ENCODE data around the gene SPTB.

The SPTB gene

DNA sequence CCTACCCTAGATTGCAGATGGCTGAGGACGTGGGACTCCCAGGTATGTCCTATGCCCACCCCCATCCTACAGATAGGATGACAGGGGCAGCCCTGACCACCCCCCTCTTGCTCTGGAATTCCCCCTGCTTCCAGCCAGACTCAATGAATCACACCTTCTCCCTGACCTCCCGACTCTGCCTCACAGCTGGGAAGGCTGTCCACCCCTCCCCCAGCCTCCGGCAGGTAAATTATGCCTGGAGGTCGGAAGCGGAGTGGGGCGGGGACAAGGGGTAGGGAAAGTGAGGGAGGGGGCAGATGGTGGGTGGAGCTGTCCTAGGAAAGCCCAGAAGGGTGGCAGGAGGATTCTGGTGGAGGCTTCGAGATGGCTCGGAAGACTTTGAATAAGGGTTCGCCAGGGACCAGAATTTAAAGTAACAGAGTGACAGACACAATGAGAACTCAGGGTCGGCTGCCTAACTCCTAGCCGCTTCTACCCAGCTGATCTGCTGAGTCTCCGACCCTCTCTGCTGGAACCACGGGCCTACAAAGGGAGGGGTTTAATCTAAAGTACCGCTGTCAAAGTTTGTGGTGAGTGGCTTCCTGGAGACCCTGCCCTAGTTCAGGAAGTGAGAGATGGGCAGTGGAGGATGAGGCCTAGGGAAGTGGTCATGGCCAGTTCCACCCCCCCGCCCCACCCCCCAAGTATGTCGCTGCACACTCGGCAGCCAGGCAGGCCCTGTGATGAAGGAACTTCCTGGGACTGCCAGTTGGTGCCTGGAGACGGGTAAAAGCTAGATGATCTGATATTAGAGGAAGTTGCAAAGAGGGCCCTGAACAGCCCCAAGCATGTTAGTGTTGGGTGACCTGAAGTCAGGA, 171.3 kb downstream of the SPTB start:
- no peak for DNase-seq (ENCODE audit: low spot score)

DNA sequence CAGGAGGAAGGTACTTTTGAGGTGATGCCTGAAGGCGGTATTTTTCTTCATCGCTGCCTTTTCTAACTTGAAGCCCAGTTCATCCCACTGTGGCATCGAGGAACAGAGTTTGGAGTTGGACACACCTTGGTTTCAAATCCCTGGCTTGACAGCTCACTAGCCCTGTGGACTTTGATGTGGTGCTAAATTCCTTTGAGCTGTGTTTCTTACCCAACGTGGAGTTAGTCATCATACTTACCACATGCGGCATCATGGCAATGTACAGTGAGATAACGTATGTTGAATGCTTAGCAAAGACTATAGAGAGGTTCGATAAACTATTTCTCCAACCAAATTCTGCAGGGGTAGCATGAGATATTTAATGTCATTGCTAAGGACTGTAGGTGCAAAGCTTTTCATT, 172.0 kb downstream of the SPTB start:
- peak; percentile 74 for DNase-seq (ENCODE audit: low spot score)

DNA sequence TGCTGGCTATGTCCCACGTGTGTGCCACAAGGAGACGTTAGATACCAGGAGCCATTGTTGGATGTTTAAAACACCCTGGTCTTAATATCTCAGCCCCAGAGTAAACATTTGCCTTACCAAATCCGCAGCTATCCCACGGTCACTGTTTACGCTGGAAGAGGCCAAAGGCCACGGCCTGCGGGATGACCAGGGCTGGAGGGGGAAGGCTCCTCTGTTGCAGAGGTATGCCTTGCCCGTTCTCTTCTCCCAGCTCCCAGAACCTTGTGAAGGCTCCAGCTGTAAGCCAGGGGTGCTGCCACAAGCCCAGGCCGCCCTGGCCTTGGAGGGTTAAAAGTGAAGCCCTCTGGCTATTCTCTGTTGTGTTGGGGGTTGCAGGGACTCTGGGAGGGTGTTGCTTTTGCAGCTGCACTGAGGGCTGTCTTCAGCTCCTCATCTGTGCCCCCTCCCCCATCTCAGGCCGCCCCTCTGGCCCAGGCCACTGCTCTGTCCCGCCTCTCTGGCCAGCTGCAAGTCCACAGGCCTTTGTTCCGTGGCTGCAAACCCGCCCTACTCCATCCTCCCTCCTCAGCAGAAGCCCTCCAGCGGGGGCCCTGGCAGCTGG, 173.0 kb downstream of the SPTB start:
- no peak for DNase-seq (ENCODE audit: low spot score)

DNA sequence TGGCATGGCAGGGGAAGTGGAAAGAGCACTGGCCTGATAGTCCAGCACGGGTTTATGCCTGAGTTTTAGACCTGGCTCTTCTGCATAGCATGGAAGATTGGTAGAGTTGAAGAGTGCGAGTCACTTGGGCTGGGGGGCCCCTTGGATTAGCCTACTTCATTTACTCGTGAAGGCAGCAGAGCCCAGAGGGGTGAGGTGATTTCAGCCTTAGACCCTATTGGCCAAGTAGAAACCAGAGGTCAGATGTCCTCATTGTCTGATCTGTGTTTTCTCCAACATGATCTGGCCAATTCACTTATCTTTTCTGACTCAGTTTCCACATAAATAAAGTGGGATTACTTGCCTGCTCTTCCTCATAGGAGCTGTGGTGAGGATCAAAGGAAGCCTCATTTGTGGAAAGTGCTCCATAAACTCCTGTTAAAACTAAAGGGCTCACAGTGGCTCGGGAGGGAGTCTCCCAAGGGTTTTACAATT, 173.6 kb downstream of the SPTB start:
- DNase-seq (ENCODE audit: low spot score) = peak; percentile 15

DNA sequence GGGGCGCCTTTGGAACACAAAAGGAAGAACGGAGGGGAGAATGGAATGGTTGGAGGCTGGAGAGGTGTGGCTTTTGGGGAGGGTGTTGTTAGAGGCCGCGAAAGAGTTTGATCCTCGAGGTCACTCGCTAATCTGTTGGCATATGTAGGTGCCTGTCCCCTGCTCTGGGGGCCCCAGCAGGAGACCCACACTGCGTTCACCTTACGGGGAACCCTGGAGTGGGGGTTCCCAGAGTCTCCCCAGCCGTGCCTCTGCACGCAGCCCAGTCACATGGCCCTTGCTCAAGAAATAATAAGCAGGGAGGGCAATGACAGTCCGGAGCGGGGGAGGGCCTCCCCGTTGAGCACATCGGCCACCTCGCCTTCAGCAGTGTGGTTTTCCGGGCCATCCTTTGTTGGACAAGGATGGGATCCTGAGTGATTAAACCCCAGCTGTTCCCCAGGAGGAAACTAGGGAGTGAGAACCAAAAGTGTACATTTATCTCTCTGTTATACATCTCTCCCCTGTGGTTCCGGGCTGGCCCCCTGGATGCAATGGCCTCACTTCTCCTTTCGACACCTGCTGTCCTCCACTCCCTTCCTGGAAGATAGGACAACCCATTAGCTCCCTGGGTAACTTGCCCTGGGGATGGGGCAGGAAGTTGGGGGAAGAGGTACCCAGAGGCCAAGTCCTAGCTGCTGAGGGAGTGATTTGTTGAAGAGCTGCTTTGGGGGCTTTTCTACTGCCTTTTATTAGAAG, 174.2 kb downstream of the SPTB start:
- peak; percentile 42 for DNase-seq (ENCODE audit: low spot score)

DNA sequence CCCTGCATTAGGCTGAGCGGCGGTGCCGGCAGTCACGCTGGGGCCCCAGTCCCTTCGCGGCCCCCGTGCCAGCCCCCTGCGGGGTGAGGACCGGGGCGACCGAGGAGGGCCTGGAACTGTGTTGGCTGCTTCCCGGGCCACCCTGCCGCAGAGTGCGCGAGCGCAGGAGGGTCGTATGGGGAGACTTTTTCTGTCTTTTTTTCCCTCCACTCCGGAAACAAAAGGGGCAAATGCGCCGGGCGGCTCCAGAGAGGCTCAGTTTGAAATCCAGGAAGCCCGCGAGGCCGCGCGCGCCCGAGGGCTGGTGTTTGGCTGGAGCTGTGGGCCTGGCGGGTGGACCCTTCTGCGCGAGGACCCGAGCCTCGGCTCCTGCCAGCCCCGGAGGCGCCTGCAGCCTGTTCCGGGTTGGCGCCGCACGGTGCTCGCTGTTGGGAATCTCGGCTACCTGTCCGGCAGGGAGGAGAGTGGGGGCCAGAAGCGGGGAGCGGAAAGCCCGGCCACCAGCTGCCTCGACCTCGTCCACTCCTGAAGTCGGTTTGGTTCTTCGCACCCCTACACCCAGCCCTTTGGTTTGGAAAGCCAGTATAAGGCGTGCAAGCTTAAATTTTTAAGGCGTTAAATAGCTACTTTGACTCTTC, 174.8 kb downstream of the SPTB start:
- DNase-seq (ENCODE audit: low spot score) = peak; percentile 31

DNA sequence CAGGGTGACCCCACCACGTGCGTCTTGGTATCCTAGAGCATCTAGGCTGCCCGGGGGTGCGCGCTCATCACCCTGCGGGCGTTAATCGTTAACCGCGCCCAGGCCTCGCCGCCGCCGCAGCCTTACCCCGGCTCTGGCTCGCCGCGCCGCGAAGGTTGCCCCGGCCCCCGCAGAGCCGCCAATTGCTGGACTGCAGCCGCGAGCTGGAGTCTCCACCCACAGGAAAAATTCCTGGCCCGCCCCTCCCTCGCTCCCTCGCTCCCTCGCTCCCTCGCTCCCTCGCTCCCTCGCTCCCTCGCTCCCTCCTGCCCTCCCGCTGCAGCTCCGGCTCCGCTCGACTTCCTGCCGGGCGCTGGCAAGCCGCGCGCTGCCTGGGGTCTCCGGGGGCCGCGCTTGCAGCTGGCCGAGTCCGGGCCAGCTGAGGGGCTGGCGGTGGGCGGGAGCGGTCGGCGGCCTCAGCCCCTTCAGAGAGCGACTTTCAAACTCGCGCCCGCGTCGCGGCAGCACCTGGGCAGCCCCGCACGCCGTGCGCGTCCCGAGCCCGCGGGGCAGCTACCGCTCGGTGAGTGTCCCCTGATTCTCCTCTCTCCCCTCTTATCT, 175.5 kb downstream of the SPTB start, which contains the start of gene PLEKHG3:
Gene PLEKHG3, plus strand, starts transcription at position 282 of the 600 bp plus-strand sequence. CDS start 23,208 bp downstream, outside the sequence.
- DNase-seq (ENCODE audit: low spot score) = peak; percentile 78

DNA sequence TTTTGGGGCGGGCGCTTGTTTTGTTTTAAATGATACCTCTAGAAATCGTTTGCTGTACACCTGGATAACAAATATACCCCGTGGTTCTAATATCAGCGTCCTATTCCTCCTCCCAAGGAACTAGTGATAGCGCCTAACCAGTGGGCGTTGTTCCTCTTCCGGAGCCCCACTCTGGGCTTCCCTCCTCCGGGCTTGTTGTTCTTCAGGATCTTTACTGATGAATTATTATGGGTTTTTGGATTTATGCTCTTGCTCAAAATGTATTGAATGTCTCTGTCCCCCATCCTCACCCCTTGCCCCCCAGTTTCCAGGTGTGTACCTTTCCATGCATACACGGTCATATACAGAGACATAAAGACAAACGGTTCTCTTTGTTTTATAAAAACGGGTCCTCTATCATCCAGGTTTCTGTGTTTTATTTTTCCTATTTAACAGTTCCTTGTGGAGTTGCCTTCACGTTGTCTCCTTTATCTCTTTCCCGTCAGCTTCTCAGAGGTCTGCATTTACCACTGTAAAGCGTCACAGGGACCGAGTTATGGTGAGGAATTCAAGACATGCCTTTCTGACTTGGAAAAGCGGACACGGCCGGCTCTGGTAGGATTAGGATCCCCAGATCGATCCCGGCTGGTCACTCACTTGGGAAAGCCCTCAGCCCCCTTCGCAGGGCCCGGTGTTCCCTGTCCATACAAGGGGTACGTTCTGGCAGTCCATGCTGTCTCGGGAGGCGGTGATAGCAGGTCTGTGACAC, 176.1 kb downstream of the SPTB start:
- DNase-seq (ENCODE audit: low spot score) = no peak

DNA sequence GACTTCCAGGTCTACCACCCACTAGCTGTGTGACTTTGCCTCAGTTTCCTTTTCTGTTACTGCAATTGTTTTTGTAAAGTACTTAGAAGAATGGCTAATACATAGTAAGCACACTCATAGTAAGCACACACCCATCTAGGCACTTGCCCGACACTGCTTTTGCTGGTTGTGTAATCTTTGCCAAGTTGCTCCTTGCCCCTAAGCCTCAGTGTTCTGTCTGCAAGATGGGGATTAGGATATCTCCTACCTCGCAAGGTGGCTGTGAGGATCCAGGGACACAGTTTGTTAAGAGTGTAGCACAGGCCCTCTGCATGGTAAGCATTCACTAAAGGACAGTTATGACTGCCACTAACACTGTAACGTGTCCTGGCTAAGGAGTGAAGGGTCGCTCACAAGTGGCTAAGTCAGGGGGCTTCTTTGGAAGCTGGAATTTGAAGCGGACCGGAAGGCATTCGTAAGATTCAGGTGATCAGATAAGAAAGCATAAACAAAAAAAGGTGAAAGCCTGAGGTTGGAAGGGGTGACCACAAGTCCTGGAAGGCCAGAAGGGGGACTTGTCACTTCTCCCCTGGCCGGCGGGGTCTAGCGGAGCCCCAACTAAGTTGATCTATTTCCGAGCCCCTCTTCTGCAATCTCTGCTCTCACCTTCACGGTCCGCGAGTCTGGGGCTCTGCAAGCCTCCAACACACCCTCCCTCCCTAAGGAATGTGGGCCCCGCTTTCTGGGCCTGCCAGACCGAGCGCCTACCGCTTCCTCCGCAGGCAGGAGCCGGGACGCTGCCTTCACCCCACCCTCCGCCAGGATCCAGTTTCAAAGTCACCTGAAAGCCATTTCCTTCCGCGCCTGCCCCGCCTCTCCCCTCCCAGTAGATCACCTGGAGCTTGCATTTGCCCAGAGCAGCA, 177.0 kb downstream of the SPTB start:
- DNase-seq (ENCODE audit: low spot score) = no peak

DNA sequence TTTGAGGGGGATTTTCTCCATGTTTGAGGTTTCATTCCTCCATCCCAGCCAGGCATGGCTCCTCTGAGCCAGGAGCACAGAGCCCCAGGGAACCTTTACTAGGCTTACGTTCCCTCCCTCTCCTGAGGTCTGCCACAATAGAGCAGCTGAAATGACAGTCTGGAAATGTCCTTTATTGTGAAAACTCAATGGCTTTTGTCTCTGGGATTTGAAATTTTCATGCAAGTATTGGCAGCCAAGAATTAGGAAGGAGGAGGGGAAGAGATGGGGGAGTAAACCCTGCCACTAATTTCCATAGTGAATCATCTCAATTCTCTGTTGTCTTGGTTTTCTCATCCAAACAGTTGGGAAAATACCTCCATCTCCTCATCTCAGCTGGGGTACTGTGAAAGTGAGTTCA, 178.0 kb downstream of the SPTB start:
- DNase-seq (ENCODE audit: low spot score) = no peak

DNA sequence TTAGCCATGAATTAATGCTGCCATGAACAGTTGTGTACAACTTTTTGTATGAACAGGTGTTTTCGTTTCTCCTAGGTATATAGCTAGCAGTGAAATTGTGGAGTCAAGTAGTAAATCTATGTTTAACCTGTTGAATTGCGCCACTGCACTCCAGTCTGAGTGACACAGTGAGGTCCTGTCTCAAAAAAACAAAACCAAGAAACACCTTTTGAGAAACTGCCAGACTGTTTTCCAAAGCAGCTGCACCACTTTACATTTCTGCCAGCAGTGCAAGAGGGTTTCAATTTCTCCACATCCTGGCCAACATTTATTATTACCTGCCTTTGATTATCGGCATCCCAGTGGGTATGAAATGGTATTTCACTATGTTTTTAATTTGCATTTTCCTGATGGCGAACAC, 178.8 kb downstream of the SPTB start:
- DNase-seq (ENCODE audit: low spot score) = no peak

DNA sequence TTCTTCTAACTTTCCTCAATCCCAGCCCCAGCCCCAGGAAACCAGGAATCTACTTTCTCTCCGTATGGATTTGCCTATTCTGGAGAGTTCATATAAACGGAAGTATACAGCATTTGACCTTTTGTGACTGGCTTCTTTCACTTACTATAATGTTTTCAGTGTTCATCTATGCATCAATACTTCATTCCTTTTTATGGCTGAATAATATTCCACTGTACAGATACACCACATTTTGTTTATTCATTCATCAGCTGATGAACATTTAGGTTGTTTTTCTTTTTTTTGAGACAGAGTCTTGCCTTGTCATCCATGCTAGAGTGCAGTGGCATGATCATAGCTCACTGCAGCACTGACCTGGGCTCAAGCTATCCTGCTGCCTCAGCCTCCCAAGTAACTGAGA, 179.4 kb downstream of the SPTB start:
- DNase-seq (ENCODE audit: low spot score) = no peak

DNA sequence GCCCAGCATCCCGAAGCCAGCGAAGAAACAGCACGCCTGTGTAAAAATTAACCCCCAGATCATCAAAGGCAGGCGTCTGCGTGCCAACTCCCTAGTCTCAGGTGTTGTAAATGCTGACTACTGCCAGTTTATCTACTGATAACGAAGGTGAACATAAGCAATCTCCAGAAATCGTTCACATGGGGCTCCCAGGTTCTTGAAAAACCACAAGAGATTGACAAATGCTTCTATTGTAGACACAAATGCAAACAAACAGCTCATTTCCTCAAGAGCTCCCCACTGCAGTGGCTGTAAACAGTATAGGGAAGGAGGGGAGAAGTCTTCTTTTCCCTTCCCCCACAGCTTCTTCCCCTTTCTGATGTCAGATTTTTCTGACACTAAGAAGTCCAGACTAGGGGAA, 180.8 kb downstream of the SPTB start:
- no peak for DNase-seq (ENCODE audit: low spot score)

DNA sequence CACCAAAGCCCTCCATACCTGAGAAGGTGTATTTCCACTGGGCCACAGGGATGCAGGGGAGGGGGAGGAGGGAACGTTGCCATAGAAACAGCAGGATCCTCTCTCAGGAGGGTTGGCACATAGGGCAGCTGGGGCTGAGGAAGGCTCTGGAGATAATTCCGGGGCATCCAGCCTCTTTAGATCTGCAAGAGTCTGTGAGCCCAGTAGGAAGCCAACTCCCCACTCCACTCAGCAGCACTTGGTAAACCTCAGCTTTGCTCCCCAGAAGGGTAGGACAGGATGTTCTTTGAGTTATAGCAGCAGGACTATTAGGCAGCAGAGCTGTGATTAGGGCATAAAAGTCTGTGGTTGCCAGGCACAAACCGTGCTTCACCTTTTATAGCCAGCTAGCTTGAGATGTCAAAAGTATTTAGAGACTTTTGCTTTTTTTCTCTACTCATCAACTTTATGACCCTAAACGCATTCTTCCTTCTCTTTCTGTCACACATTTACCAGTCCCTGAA, 183.3 kb downstream of the SPTB start:
- no peak for DNase-seq (ENCODE audit: low spot score)

Measured in RKO (cell line).